Esophagus mucosa (tissue), 1 donor: ENCODE results near the gene TRMT112. TPM values are rescaled to one million over a fixed set of nuclear protein-coding genes. Genes with fewer than 3 reads are reported as not detected.

ENCODE experiments used
- ATAC-seq: fragments of 200-7000 bp; cut with Tn5 transposase; one replicate; pipeline ENCODE4 v1.9.1; 2020
- total RNA-seq: library from RNA; stranded (reverse); gene quantifications from one replicate; pipeline ENCODE4 v1.2.4, GENCODE V29; 2023
- donor health status: DM: yes; HTN: yes; CAD: no.

TRMT112 gene
- total RNA-seq, 1 donor from 2014 or later, result 181 TPM

DNA sequence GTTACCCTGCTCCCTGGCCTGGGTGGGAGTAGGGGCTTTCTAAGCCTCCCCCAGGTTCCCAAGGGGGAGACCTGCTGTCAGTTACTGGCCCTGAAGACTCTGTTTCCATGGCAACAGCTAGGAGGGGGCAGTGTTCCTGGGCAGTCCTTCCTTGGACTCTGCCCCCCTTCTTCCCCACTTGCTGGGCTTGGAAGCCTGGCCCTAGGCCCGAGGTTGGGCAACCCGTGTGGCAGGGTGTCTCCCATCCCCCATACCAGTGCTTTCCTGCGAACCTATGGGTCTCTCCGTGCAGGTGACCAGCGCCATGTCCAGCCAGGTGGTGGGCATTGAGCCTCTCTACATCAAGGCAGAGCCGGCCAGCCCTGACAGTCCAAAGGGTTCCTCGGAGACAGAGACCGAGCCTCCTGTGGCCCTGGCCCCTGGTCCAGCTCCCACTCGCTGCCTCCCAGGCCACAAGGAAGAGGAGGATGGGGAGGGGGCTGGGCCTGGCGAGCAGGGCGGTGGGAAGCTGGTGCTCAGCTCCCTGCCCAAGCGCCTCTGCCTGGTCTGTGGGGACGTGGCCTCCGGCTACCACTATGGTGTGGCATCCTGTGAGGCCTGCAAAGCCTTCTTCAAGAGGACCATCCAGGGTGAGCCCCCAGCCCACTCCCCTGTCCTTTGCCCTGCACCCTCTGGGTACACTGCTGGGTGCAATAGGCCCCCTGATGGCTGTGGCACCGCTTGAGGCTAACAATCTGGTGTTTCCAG, 10.3 kb downstream of the TRMT112 start:
- ATAC-seq, result no peak

DNA sequence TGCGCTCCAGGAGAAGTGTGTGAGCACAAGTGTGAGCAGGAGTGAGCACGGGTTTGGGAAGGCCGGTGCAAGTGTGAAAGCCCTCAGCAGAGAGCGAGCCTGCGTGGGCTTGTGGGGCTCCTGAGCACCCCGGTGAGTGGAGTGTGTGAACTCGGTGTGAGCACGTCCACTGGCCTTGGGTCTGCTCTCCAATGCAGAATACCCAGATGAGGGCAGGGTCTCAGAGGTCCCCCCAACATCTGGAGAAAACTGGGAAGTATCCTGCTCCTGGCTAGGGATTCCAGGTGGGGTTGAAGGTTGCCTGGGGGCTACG, 10.8 kb downstream of the TRMT112 start:
- no peak for ATAC-seq

DNA sequence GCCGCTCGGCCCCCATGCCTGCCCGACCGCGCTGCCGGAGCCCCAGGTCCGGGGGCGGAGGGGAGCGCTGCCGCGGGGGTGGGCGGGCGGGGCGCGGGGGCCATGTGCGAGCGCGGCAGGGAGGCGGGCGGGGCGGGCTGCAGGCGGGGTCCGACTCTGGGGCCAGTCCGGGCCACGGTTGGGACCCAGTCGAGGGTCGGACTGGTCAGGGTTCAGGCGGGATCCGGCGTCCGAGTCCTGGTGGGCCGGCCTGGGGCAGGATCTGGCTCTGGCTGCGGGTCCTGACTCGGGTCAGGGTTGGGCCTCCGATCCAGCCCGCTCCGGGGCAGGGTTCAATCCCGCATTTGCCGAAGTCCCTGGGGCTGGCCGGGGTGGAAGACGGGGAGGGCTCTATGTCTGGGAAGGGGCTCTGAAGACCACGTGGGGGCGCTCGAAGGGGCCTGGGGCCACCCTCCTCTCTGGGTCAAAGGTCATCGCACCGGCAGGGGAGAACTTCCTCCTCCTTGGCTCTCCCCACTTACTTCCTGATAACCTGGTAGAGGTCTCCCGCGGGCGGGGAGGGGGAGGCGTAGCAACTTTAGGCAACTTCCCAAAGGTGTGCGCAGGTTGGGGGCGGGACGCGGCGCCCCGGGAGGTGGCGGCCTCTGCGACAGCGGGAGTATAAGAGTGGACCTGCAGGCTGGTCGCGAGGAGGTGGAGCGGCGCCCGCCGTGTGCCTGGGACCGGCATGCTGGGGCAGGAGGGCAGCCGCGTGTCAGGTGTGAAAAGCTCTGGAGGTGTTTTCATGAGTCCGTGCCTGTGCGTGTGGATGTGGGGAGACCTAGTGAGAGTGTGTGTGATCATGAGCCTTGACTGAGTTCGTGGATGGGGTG, 11.4 kb downstream of the TRMT112 start:
- peak; percentile 19 for ATAC-seq

DNA sequence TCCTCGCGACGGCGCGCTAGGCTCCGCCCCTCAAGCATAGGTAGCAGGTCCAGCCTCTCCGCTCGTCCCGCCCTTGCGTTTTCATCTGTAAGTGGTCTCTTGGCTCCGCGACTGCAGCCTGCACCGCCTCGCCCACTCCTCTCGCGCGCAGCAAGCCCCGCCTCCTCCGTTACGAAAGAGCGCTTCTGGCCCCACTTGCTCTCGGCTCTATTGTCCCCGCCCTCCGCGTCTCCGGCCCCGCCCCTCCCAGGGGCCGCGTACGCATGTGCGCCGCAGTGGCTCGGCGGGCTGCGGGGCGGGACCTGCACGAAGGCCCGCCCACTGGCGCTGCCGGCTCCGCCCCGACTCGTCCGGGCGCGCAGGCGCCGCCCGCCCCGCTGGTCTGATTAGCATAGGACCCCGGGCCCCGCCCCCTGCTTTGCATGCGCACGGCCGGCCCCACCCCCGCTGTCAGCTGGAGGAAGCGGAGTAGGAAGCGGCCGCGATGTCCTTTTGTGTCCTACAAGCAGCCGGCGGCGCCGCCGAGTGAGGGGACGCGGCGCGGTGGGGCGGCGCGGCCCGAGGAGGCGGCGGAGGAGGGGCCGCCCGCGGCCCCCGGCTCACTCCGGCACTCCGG, 12.2 kb downstream of the TRMT112 start, which contains the start of gene ESRRA:
TSS of gene ESRRA (plus strand) at position 450 of the 616 bp plus-strand sequence. CDS start 1,656 bp downstream, outside the sequence.
- ATAC-seq, result peak; percentile 88

DNA sequence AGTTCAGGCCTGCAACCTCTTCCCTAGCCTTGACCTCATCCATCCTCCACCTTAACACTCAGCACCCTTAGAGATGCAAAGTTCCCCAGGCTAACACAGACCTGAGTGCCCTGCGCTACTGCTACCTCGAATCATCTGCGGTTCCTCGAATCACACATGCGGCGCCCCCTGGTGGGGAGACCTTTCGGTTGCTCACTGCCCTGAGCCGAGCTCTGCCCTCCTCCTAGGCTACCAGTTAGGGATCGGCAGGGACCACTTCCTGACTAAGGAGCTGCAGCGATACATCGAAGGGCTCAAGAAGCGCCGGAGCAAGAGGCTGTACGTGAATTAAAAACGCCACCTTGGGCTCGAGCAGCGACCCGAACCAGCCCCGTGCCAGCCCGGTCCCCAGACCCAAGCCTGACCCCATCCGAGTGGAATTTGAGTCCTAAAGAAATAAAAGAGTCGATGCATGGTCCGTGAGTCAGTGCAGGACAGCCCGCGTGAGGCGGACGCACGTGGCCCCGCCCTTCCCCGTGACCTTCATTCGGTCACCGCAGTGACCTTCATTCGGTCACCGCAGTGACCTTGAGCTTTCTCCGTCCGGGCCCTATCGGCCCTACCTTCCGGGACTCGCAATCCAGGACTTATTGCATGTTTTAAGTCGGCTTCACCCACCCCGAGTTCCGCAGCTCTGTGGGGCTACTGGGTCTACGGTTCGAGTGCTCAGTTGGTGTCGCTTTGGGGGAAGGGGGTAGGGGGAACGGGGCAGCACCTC, 12.9 kb downstream of the TRMT112 start:
- peak; percentile 50 for ATAC-seq

DNA sequence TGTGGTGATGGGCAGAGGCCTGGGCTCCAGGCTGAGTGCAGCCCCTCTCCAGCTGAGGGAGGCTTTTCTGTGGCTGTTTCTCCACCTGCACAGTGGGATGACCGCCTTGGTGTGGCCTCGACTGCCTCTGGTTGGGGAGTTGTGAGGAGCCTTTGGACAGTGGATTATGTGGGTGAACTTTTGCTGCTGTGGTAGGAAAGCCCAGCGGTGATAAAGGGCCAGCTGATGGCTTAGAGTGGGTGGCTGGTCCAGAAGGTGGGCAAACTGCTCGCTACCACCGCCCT, 13.4 kb downstream of the TRMT112 start:
- ATAC-seq, result no peak

DNA sequence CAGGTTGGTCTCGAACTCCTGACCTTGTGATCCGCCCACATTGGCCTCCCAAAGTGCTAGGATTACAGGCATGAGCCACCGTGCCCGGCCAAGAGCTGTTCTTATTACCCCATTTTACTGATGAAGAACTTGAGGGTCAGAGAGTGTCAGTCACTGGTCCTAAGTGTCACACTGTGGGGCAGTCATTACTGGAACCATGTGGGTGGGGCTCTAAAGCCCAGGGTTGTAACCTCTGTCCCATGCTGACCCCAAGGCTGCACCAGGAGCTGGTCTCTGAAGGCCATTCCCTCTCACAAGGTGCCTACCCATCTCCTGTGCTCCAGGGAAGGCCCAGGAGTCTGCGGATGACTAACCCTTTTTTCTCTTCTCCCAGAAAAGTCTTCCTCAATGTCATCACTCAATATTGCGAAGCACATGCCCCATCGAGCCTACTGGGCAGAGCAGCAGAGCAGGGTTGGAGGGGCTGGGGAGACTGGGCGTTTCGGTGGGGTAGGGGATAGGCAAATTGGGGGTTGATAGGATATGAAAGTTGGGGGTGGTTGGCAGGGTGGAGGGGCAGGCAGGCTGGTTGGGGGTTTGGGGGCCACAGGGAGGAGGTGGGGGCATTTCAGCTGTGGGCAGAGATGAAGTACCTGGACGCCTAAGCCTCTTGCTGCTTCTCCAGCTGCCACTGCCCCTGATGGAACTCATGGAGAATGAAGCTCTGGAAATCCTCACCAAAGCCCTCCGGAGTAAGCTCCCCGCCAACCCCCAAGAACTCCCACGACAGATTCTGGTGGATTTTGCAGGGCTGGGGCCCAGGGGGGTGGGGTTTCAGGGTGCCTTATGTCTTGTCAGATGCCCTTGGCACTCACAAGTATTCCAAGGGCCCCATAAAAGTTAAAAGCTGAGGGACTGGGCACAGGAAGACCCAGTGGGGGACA, 14.0 kb downstream of the TRMT112 start:
- no peak for ATAC-seq

DNA sequence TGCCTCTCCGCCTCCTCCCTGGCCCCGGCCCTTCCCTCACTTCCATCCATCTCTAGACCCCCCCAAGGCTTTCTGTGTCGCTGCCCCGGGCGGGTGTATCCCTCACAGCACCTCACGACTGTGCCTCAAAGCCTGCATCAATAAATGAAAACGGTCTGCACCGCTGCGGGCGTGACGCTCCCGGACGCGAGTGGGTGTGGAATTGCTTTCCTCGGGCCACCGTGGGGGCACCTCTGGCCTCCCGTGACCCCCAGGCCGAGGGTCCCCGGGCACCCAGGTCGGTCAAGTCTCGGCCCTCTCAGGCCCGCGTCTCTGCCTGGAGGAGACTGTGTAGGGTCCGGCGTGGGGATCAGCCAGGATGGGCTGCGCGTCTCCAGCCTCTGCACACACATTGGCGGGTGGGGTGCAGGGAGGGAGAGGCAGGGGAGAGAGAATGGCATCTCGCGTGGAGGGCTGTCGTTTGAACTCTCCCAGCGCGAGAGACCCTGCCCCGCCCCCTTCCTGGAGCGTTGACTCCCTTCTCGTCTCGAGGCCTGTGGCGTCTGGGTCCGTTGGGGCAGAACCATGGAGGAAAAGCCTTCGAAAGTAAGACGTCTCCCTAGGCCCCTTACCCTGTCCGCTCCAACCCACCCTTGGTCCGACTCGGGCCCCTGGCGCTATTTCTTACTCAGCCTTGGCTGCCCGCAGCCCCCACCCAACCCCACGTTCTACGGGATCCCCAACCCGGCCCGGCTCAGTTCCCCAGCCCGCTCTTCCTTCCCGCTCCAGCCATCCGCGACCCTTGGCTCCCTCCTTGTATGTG, 17.3 kb downstream of the TRMT112 start, which contains the start of gene CATSPERZ:
TSS of gene CATSPERZ (plus strand) at position 512 of the 802 bp plus-strand sequence. CDS start at position 565, 53 bp downstream.
- no peak for ATAC-seq

DNA sequence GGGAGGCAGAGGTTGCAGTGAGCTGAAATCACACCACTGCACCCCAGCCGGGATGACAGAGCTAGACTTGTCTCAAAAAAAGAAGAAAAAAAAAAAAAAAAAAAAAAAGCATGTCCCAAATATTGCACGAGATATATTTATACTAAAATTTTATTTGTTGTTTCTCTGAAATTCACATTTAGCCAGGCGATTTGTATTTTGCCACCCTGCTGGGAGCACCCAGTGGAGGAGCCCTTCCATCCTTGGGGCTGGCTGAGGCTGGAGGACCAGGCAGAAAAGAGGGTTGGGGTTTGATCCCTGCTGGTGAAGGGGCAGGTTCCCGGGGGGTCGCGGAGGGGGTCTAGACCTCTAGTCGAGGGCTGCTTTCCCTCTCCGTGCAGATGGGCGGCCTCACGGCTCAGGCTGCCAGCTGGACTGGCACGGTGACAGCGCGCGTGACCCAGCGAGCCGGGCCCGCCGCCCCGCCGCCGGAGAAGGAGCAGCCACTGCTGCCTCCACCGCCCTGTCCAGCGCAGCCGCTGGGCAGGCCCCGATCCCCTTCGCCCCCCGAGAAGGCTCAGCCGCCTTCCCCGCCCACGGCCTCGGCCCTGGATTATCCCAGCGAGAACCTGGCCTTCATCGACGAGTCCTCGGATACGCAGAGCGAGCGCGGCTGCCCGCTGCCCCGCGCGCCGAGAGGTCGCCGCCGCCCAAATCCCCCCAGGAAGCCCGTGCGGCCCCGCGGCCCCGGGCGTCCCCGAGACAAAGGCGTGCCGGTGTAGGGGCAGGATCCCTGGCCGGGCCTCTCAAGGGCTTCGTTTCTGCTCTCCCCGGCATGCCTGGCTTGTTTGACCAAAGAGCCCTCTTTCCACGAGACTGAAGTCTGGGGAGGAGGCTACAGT, 18.2 kb downstream of the TRMT112 start:
- ATAC-seq, result no peak

DNA sequence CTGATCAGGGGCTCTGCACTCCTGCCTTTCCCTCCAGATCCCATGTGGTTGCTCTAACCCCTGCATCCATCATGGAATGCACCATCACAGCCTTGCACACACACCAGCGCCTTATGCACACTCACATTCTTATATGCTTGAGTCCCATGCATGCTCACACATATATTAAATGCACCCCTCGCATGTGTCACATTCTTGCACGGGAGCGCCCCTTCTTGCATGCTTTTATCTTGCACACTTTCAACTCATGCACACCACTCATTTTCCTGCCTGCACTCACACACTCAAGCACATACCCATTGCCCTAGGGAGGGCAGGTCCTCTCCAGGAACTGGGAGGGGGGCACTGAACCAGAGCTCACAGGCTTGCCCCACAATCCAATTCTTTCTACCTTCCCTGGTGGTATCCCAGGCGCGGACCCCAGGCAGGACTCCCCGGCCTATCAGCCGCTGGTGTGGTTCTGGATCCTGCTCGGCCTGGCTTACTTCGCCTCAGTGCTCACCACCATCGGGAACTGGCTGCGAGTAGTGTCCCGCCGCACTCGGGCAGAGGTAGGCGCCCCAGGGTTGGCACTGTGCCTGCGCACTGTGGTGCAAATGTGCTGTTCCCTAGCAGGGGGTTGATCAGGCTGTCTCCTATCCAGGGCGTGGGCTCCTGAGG, 19.5 kb downstream of the TRMT112 start:
- ATAC-seq, result no peak

DNA sequence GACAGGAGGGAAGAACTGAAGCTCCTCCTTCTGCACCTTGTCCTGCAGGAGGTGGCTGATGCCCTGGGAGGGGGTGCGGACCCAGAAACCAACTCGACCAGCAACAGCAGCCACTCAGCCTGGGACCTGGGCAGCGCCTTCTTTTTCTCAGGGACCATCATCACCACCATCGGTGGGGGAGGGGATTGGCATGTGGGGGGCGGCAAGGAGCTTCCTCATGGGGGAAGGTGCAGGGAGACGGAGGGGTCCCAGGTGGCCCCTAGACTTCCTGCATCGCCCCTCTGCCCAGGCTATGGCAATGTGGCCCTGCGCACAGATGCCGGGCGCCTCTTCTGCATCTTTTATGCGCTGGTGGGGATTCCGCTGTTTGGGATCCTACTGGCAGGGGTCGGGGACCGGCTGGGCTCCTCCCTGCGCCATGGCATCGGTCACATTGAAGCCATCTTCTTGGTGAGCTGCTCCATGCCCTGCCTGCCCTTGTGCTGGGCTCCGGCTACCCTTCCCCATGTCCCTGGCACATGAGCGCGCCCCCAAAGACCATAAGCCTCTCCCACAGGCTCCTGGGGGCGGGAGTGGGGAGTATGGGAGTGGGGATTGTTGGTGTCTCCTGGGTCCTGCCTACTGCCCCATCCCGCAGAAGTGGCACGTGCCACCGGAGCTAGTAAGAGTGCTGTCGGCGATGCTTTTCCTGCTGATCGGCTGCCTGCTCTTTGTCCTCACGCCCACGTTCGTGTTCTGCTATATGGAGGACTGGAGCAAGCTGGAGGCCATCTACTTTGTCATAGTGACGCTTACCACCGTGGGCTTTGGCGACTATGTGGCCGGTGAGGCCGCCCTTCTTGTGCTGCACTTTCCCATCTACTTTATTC, 20.3 kb downstream of the TRMT112 start:
- no peak for ATAC-seq

DNA sequence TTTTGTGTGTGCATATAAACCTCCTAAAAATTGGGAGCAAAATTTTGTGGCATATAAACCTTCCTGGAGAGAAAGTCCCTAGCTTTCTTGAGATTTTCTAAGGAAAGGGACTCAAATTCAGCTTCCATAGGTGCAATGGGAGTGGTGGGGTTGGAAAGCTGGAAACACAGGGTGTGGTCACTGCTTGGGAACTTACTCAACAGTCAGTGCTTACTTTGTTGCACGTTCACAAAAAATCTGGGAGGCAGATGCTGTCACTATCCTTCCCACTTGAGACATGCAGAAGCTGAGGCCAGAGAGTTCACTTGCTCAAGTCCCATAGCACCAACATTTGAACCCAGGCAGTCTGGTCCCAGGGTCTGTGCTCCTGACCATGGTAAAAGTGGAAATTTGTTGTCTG, 21.1 kb downstream of the TRMT112 start:
- no peak for ATAC-seq

DNA sequence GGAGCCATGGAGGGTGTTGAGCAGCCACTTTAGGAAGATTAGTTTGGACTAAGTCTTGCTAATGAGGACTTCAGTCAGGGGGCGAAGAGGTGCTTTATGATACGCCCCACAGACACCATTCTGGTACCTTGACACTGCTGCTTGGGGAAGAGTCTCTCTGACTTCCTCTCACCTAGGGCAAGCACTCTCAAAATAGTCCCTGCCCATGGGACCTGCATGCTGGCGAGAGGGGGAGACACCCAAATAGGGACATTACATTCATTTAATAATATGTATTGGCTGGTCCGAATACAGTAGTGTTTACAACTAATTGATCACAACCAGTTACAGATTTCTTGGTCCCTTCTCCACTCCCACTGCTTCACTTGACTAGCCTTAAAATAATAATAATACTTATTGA, 21.6 kb downstream of the TRMT112 start:
- no peak for ATAC-seq

DNA sequence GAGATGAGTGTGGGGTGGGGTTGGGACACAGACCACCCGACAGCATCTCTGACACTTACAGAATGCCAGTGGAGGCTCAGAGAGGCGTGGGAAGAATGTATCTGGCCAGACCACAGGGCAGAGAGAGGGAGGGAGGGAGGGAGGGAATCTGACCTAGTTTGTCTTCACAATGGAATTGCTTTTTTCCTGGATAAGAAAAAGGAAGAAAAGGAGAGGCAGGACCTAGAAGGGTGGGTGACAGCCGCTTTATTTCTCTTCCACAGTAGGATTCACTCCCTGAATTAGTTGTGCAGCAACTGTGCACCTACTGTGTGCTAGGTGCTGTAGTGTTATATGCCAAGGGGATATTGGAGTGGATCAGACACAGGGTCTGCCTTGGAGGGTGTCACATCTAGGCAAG, 22.6 kb downstream of the TRMT112 start:
- ATAC-seq, result no peak

DNA sequence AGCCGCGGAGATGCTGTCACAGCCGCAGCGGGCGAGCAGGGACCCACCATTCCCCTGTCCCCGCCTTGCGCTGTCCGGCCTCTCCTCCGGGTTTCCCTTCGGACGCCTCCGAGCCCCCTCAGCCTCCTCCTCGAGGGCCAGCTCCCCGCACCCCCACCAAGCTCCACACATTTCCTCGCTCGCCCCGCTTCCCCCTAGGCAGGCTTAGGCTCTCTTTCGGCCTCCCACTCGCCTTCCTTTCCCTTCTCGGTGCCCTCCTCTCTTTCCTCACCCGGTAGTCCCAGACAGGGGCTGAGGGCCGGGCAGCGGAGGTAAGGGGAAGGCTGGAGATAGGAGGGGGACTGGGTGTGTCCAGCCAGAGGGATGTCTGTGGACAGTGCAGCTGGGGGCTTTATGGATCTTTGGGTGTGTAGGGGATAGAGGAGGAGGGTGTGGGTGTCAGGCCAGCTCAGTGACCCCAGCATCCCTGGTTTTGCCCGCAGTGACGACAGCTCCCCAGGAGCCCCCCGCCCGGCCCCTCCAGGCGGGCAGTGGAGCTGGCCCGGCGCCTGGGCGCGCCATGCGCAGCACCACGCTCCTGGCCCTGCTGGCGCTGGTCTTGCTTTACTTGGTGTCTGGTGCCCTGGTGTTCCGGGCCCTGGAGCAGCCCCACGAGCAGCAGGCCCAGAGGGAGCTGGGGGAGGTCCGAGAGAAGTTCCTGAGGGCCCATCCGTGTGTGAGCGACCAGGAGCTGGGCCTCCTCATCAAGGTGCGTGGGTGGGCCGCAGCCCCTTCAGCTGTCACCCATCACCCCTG, 24.7 kb downstream of the TRMT112 start:
- ATAC-seq, result no peak

DNA sequence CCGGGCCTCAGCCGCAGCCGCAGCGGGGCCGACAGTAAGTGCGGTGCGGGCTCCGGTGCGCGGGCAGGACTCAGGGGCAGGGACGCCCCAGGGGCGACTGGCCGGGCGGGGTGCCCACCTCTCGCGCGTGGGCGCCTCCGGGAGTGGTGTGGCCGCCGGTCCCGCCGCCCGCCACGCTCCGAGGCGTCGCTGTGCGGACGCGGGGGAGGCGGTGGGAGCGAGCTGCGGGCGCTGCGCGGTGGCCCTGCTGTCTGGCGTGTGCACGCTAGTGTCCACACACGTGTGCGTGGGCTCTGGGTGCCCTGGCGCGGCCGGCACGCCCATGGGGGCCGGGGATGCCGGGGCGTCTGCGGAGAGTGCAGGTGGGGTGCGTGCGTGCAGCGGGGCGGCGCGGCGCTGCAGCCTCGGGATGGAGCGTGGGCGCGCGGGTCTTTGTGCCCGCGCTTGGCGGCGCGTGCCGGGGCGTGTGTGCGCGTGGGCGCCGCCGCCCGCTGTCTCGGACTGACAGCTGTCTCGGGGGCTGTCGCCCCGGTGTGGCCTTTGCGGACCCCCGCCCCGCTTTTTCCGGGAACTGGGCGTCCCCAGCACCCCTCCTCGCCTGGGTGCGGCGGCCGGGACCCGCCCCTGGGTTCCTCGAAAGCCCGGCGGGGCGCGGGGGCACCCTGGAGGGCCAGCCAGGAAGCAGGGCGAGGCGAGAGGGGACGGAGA, 25.5 kb downstream of the TRMT112 start:
- no peak for ATAC-seq
